ENCODE measurements around the gene KSR1. TPM values are rescaled to one million over a fixed set of nuclear protein-coding genes. Genes with fewer than 3 reads are reported as not detected.

The KSR1 gene
- total RNA-seq, 2 experiments from 2014 or later, result 19.4 to 25.3 TPM

DNA sequence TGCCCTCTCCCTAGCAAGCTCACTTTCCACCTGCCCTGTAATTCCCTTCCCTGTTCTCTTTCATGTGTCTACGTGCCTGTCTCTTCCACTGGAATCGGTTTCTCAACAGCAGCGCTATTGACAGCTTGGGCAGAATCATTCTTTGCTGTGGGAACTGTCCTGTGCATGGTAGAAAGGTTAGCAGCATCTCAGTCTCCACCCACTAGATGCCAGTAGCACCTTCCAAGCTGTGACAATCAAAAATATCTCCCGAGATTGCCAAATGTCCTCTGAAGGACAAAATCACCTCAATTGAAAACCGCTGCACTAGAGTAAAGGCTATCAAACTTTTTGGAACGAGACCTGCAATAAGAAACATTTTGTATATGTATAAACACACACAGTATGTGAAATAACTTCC lies 41.6 kb upstream of the KSR1 start:
- Mint-ChIP-seq H3K4me3 (no peak overlapping the region), H3K9me3 (no peaks in the 10 kb centered on the region), H3K4me1 (ENCODE audit: low read depth) (no peaks in the 10 kb centered on the region), H3K36me3 (ENCODE audit: low read depth) (no peaks in the 10 kb centered on the region), H3K27me3 (no peaks in the 10 kb centered on the region), H3K27ac (no peak overlapping the region)
- H3K9me3 ChIP-seq (ENCODE audit: control insufficient read depth in 1 of 2, insufficient read depth in 1 of 2, low read length in 2 of 2), result no peaks in the 10 kb centered on the region
- CTCF ChIA-PET, result interaction anchor here (2.0 kb wide), 1 partner anchor 185 kb away, joined by 5 read pairs; no protein-coding TSS in a partner anchor
- DNase-seq, result no peak
- no peak for ATAC-seq (ENCODE audit: poor library complexity)
- H3K27ac ChIP-seq (ENCODE audit: low read depth in 1 of 2, low read length in 2 of 2), result no peak overlapping the region
- no peaks in the 10 kb centered on the region for H3K36me3 ChIP-seq (ENCODE audit: insufficient read depth, low read length)
- H3K4me3 ChIP-seq (ENCODE audit: low read length), result no peak overlapping the region
- intact Hi-C loops (cut with DNase I, micrococcal nuclease), result no loop called here
- POLR2A ChIA-PET, result no interaction called here
- H3K27me3 ChIP-seq (ENCODE audit: control insufficient read depth in 1 of 2, insufficient read depth in 2 of 2, low read length in 2 of 2), result no peaks in the 10 kb centered on the region
- H3K4me1 ChIP-seq (ENCODE audit: insufficient read depth, low read length), result no peaks in the 10 kb centered on the region
- TF ChIP-seq, protein P1, sequence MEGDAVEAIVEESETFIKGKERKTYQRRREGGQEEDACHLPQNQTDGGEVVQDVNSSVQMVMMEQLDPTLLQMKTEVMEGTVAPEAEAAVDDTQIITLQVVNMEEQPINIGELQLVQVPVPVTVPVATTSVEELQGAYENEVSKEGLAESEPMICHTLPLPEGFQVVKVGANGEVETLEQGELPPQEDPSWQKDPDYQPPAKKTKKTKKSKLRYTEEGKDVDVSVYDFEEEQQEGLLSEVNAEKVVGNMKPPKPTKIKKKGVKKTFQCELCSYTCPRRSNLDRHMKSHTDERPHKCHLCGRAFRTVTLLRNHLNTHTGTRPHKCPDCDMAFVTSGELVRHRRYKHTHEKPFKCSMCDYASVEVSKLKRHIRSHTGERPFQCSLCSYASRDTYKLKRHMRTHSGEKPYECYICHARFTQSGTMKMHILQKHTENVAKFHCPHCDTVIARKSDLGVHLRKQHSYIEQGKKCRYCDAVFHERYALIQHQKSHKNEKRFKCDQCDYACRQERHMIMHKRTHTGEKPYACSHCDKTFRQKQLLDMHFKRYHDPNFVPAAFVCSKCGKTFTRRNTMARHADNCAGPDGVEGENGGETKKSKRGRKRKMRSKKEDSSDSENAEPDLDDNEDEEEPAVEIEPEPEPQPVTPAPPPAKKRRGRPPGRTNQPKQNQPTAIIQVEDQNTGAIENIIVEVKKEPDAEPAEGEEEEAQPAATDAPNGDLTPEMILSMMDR (IDR thresholded peaks at IDR 0.05), result no peak

GRCh38 chr17:27415120-27415795 lies 41.0 kb upstream of the KSR1 start:
- H3K27ac ChIP-seq (ENCODE audit: low read depth in 1 of 2, low read length in 2 of 2), result no peak overlapping the region
- ChIA-PET POLR2A (no interaction called here), CTCF (interaction anchor here (2.0 kb wide), 1 partner anchor 184 kb away, joined by 5 read pairs; no protein-coding TSS in a partner anchor)
- no peaks in the 10 kb centered on the region for H3K27me3 ChIP-seq (ENCODE audit: control insufficient read depth in 1 of 2, insufficient read depth in 2 of 2, low read length in 2 of 2)
- intact Hi-C loops (cut with DNase I, micrococcal nuclease), result no loop called here
- H3K27me3 Mint-ChIP-seq, result no peaks in the 10 kb centered on the region
- ATAC-seq (ENCODE audit: poor library complexity) (no peak), DNase-seq (no peak)
- no peaks in the 10 kb centered on the region for H3K4me1 Mint-ChIP-seq (ENCODE audit: low read depth)
- H3K9me3 Mint-ChIP-seq, result no peaks in the 10 kb centered on the region
- no peaks in the 10 kb centered on the region for H3K36me3 ChIP-seq (ENCODE audit: insufficient read depth, low read length)
- TF ChIP-seq, protein P1 (IDR thresholded peaks at IDR 0.05), result no peak
- no peaks in the 10 kb centered on the region for H3K4me1 ChIP-seq (ENCODE audit: insufficient read depth, low read length)
- H3K4me3 Mint-ChIP-seq, result no peak overlapping the region
- H3K4me3 ChIP-seq (ENCODE audit: low read length), result no peak overlapping the region
- no peak overlapping the region for H3K27ac Mint-ChIP-seq
- H3K36me3 Mint-ChIP-seq (ENCODE audit: low read depth), result no peaks in the 10 kb centered on the region
- no peaks in the 10 kb centered on the region for H3K9me3 ChIP-seq (ENCODE audit: control insufficient read depth in 1 of 2, insufficient read depth in 1 of 2, low read length in 2 of 2)

- TF ChIP-seq, protein P1 (IDR thresholded peaks at IDR 0.05), result no peak
- no peak overlapping the region for H3K27ac Mint-ChIP-seq
- H3K4me3 ChIP-seq (ENCODE audit: low read length), result no peak overlapping the region
- DNase-seq (no peak), ATAC-seq (ENCODE audit: poor library complexity) (no peak)
- CTCF ChIA-PET, result no interaction called here
- no peaks in the 10 kb centered on the region for H3K9me3 Mint-ChIP-seq
- no peaks in the 10 kb centered on the region for H3K27me3 Mint-ChIP-seq
- intact Hi-C loops (cut with DNase I, micrococcal nuclease), result no loop called here
- H3K36me3 Mint-ChIP-seq (ENCODE audit: low read depth), result no peaks in the 10 kb centered on the region
- no peak overlapping the region for H3K27ac ChIP-seq (ENCODE audit: low read depth in 1 of 2, low read length in 2 of 2)
- no peak overlapping the region for H3K4me3 Mint-ChIP-seq
- POLR2A ChIA-PET, result no interaction called here
- H3K27me3 ChIP-seq (ENCODE audit: control insufficient read depth in 1 of 2, insufficient read depth in 2 of 2, low read length in 2 of 2), result no peaks in the 10 kb centered on the region
- no peaks in the 10 kb centered on the region for H3K9me3 ChIP-seq (ENCODE audit: control insufficient read depth in 1 of 2, insufficient read depth in 1 of 2, low read length in 2 of 2)
- no peaks in the 10 kb centered on the region for H3K4me1 ChIP-seq (ENCODE audit: insufficient read depth, low read length)
- no peaks in the 10 kb centered on the region for H3K36me3 ChIP-seq (ENCODE audit: insufficient read depth, low read length)
- no peaks in the 10 kb centered on the region for H3K4me1 Mint-ChIP-seq (ENCODE audit: low read depth)
Measured at GRCh38 chr17:27417596-27418365, 38.5 kb upstream of the KSR1 start.
